GM21360 (cell line): ENCODE measurements around the gene NAA25.
A peak's percentile ranks its signal among the peaks of the same experiment; 100 is the strongest.
"Not testable (repeated sequence)": the region's sequence is repeated elsewhere in the genome, so short reads cannot be mapped to it uniquely, and the experiment has no call there.

ENCODE experiments used
- ATAC-seq: cut with Tn5 transposase; IDR thresholded peaks from one replicate; pipeline ENCODE4 v1.9.1; 2021; ENCODE audit warnings: mild to moderate bottlenecking, moderate library complexity; ENCODE audit not compliant: unreplicated experiment

The NAA25 gene

DNA sequence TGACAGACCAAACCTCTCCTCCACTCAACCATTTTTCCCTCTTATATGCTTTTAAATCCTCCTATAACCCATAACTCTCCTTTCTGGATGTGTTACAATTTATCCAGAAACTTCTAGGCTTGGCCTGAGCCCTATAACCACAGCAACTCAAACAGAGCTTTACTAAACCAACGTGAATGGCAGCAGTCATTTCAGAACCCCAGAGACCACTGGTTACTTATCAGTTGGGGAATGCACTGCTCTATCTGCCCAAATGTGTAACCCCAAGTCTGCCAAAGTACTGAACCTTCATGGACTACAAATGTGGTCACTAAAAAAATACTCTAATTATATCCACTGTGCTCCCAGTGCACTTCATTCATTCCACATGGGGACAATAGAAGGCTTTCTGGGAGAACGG lies 42.0 kb downstream of the NAA25 start:
- no peak for ATAC-seq

DNA sequence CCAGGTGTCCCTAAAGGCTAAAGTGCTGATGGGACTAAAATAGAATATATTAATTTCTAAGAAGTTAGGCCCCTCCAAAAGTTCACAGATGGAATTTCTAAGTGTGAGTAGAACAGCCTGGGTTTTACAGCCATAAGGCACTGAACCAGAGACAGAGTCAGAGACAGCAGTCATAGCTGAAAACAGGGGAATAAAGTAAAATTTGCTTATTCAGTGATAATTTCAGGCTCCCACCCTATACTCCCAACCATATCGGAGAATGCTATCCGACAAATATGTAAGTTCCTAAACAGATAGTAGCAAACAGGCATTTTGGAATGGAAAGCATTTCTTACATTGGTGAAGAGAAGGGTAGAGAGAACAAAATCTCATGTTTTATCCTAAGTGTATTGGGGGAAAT lies 45.3 kb downstream of the NAA25 start:
- no peak for ATAC-seq

DNA sequence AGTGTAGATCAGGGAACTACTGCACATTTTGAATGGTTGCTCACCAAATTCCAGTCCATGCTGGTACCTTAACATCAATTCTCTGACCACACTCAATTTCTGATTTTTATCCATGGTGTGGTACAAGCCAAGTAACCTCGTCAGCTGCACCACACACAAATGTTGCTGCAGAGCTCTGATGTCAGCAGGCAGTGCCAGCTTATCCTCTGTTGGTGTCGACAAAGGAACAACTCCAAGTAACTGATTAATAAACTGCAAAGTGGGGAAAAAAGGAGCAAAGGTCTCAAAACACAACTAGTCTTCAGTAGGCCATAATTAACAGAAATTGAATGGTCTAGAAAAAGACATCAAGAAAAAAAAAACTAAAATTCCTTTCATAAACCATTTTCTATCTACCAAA lies 47.4 kb downstream of the NAA25 start:
- ATAC-seq: no peak

GRCh38 chr12:112049351-112049750 lies 59.2 kb downstream of the NAA25 start:
- no peak for ATAC-seq

- no peak for ATAC-seq
Observed at GRCh38 chr12:112046003-112046402, 62.6 kb downstream of the NAA25 start.

DNA sequence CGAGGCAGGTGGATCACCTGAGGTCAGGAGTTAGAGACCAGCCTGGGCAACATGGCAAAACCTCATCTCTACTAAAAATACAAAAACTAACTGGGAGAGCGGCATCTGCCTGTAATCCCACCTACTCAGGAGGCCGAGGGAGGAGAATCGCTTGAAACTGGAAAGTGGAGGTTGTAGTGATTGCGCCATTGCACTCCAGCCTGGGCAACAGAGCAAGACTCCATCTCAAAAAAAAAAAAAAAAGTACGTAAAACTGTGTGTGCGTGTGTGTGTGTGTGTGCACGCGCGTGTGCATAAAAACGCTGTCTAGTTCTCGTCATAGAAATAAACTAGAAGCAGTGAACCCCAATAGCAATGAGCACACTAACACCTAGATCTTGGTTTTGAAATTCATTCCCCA lies 72.0 kb downstream of the NAA25 start:
- ATAC-seq: not testable (repeated sequence)

- no peak for ATAC-seq
Observed at GRCh38 chr12:112035219-112035785, 73.3 kb downstream of the NAA25 start.

GRCh38 chr12:112032292-112032691 lies 76.3 kb downstream of the NAA25 start:
- ATAC-seq: no peak

DNA sequence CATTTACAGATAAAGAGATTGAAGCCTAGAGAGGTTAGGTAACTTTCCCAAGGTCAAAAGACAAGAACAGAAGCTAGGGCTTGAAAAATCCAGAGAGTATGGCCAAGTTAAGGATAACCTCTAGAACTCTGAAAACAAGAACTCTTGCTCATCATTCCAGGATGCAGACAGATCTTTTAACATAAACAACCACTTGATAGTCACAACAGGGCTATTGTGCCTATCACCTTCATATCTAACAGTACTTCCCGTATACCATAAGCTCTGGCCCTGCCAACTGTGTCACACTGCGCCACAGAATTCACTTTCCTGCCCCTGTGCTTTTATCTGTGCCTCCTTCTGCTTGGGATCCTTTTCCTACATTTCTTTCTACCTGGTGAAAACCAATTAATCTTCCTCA lies 77.1 kb downstream of the NAA25 start:
- no peak for ATAC-seq

GRCh38 chr12:112029301-112029700 lies 79.3 kb downstream of the NAA25 start:
- no peak for ATAC-seq

- ATAC-seq: no peak
Observed at GRCh38 chr12:112025808-112026375, 82.7 kb downstream of the NAA25 start.

- no peak for ATAC-seq
Observed at GRCh38 chr12:112023759-112024396, 84.7 kb downstream of the NAA25 start.

- ATAC-seq: no peak
Observed at GRCh38 chr12:112022241-112023016, 86.2 kb downstream of the NAA25 start.

- ATAC-seq: no peak
Observed at GRCh38 chr12:112020947-112021457, 87.6 kb downstream of the NAA25 start.

DNA sequence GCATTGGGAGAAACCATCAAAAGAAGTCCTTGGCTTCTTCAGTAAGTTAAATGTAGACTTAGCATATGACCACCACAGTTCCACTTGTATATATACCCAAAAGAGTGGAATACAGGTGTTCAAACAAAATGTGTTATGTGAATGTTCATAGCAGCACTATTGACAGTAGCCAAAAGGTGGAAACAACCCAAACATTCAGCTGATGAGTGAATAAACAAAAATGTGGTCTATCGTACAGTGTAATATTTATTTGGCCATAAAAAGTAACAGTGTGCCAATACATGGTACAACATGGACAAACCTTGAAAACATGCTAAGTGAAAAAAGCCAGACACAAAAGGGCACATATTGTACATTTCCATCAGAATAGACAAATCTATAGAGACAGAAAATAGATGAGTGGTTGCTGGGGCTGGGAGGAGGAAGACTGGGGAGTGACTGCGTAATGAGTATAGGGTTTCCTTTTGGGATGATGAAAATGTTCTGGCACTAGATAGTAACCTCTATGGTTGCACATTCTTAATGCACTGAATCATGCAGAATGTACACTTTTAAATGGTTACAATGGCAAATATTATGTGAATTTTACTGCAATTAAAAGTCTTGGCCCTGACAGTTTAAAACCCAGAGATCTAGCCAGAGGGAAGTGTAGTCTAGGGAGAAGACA lies 89.9 kb downstream of the NAA25 start:
- no peak for ATAC-seq

- no peak for ATAC-seq
Observed at GRCh38 chr12:112017041-112017440, 91.5 kb downstream of the NAA25 start.

DNA sequence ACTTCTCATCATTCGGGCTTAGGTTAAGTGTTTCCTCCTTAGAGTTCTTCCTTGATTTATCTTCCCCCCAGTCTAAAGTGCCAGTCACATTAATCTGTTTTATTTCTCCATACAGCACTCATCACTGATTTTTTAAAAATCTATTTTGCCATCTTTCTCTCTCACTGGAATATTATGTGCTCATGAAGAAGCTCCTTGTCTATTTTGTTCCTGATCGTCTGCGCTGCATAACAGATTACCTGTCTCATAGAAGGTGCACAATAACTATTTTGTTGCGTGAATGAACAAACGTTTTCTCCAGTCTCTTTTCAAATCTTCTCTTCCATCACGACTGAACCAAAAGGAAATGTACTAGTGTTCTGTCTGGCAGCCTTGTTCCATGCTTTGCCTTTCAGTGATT lies 92.6 kb downstream of the NAA25 start:
- ATAC-seq: no peak

DNA sequence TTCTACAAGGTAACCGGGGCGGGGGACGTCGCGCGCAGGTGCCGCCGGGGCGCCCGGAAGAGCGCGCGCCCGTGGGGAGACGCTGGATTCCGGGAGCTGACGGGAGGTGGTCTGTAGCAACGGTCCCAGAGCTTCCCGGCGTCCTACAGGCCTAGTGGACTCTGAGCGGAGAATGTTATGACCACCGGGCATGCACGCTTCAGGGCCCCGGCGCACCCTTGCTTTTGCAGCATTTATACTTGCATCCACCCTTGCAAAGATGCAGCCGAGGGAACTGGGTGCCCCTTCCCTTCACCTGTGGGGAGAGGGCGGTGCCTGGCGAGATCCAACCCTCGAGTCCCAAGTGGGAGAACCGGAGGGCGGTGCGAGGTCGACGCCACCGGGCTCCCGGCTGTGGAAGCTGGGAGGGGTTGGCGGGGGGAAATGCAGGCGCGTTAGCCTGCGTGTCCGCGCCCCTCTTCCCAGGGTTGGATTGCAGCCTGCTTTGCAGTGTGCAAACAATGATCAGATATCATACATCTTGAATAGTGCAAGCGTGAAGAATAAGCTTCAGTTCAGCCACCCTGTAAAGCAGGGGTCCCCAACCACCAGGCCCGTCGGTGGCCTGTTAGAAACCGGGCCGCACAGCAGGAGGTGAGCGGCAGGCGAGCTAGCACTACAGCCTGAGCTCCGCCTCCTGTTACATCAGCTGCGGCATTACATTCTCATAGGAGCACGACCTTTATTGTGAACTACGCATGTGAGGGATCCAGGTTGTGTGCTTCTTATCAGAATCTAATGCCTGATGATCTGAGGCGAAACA lies 94.8 kb downstream of the NAA25 start:
- peak; percentile 22 for ATAC-seq

GRCh38 chr12:112012775-112013600 lies 95.6 kb downstream of the NAA25 start, which contains the start of the genes ERP29 and TMEM116:
Gene ERP29 (plus strand): TSS chr12:112013426. CDS start chr12:112013466, 40 bp downstream.
Gene TMEM116 (minus strand): TSS chr12:112013165. CDS start chr12:112005270, 7,895 bp downstream.
- ATAC-seq: peak; percentile 67
